Neural progenitor cell (in vitro differentiated cells): Measurements from ENCODE around the gene HUS1.
"Not testable (repeated sequence)": the region's sequence is repeated elsewhere in the genome, so short reads cannot be mapped to it uniquely, and the experiment has no call there.

Experiments
- CTCF ChIP-seq: fragments of 200-600 bp; sonication (generic); IDR thresholded peaks from 2 replicates; pipeline ENCODE4 v1.5.1; 2017; ENCODE audit warnings: antibody characterized with exemption, mild to moderate bottlenecking
- EZH2phosphoT487 ChIP-seq: fragments of 200-600 bp; sonication (generic); IDR thresholded peaks from 2 replicates; pipeline ENCODE4 v1.6.1; 2017; ENCODE audit warnings: antibody characterized with exemption

- TF ChIP-seq CTCF, EZH2phosphoT487: not testable (repeated sequence)
These were observed 36.8 kb downstream of the HUS1 start for GRCh38 chr7:47942651-47943050.
